PC-9 (cell line): ENCODE data around the gene ASCC3. TPM values are rescaled to one million over a fixed set of nuclear protein-coding genes. Genes with fewer than 3 reads are reported as not detected.

Experiments used
- BruUV-seq: library from RNA; stranded (reverse); fragments of 400-500 nt; replicated peaks from 2 replicates; lab custom pipeline; 2021; lab: Mats Ljungman, UMichigan
- CTCF ChIA-PET: fragments of 300-600 bp; sonication (Branson Sonifier 250); formaldehyde crosslinking; loops from one replicate; lab custom pipeline; 2022; ENCODE audit warnings: antibody characterized with exemption; lab: Charles Lee
- POLR2A ChIA-PET: fragments of 300-600 bp; sonication (Branson Sonifier 250); formaldehyde crosslinking; loops from one replicate; lab custom pipeline; 2022; ENCODE audit warnings: antibody characterized with exemption; ENCODE audit not compliant: unreplicated experiment; lab: Charles Lee
- DNase-seq, 2 experiments: peaks; one replicate each; pipeline versions ENCODE4 v3.0.0 to v3.0.0-alpha.2; 2015 to 2022; ENCODE audit warnings: mixed read lengths in 1 of 2
- H2AFZ ChIP-seq: fragments of 200-600 bp; sonication (generic); 2 replicates; pipeline ENCODE4 v1.8.1; 2017; ENCODE audit warnings: antibody characterized with exemption
- H3F3A ChIP-seq: fragments of 200-600 bp; sonication (generic); 2 replicates; pipeline ENCODE4 v1.8.1; 2017; ENCODE audit warnings: antibody characterized with exemption, mild to moderate bottlenecking, low read depth; ENCODE audit not compliant: insufficient read depth
- H3K27ac ChIP-seq: fragments of 200-600 bp; sonication (generic); 2 replicates; pipeline ENCODE4 v1.6.1; 2016; ENCODE audit warnings: mixed run types
- H3K27me3 ChIP-seq: fragments of 200-600 bp; sonication (generic); 2 replicates; pipeline ENCODE4 v1.6.1; 2016; ENCODE audit warnings: low read depth, mixed run types; ENCODE audit not compliant: insufficient read depth
- H3K36me3 ChIP-seq: fragments of 200-600 bp; sonication (generic); 2 replicates; pipeline ENCODE4 v1.6.1; 2016; ENCODE audit warnings: low read depth, mixed run types
- H3K4me1 ChIP-seq: fragments of 200-600 bp; sonication (generic); replicated peaks from 2 replicates; pipeline ENCODE4 v1.6.1; 2016; ENCODE audit warnings: mixed run types; ENCODE audit not compliant: insufficient read depth
- H3K4me2 ChIP-seq: fragments of 200-600 bp; sonication (generic); 2 replicates; pipeline ENCODE4 v1.6.1; 2017; ENCODE audit warnings: mixed run types
- H3K4me3 ChIP-seq: fragments of 200-600 bp; sonication (generic); 2 replicates; pipeline ENCODE4 v1.6.1; 2016; ENCODE audit warnings: mixed run types
- H3K79me2 ChIP-seq: fragments of 200-600 bp; sonication (generic); 2 replicates; pipeline ENCODE4 v1.6.1; 2017; ENCODE audit warnings: low read depth, mixed run types
- H3K9me2 ChIP-seq: fragments of 200-600 bp; sonication (generic); 2 replicates; pipeline ENCODE4 v1.8.1; 2017; ENCODE audit warnings: mild to moderate bottlenecking; ENCODE audit not compliant: insufficient read depth
- H3K9me3 ChIP-seq: fragments of 200-600 bp; sonication (generic); 2 replicates; pipeline ENCODE4 v1.8.1; 2016; ENCODE audit warnings: low read depth; ENCODE audit not compliant: insufficient read depth
- H4K20me1 ChIP-seq: fragments of 200-600 bp; sonication (generic); 2 replicates; pipeline ENCODE4 v1.8.1; 2017; ENCODE audit not compliant: insufficient read depth
- CTCF ChIP-seq: fragments of 200-600 bp; sonication (generic); conservative IDR thresholded peaks from 2 replicates; pipeline ENCODE4 v1.6.1; 2017; ENCODE audit warnings: mixed run types, antibody characterized with exemption, mild to moderate bottlenecking, moderate library complexity
- EZH2 ChIP-seq: fragments of 200-600 bp; sonication (generic); IDR thresholded peaks from 2 replicates; pipeline ENCODE4 v1.8.0; 2017; ENCODE audit warnings: antibody characterized with exemption, low read depth
- intact Hi-C: fragments of 100-400 bp; cut with micrococcal nuclease; formaldehyde crosslinking; loops from one replicate; pipeline ENCODE4 v1.10.0; 2022; ENCODE audit not compliant: unreplicated experiment
- total RNA-seq: library from RNA; stranded (reverse); gene quantifications from 2 replicates; pipeline ENCODE4 v1.2.3, GENCODE V29; 2021

Gene ASCC3
- total RNA-seq, 1 experiment from 2014 or later, result 29.4 TPM

- H3K36me3 ChIP-seq, result no peaks in the 10 kb centered on the region
- no peak overlapping the region for H3K4me2 ChIP-seq
- ChIA-PET POLR2A (no interaction called here), CTCF (no interaction called here)
- no peak for DNase-seq
- no peak overlapping the region for H3K27ac ChIP-seq
- no peaks in the 10 kb centered on the region for H3K9me2 ChIP-seq
- no peak overlapping the region for H2AFZ ChIP-seq
- no peak for TF ChIP-seq EZH2
- no peak for TF ChIP-seq CTCF
- no peaks in the 10 kb centered on the region for H3K79me2 ChIP-seq
- no peaks in the 10 kb centered on the region for H3K4me1 ChIP-seq
- H3K4me3 ChIP-seq, result no peak overlapping the region
- no peaks in the 10 kb centered on the region for H3K9me3 ChIP-seq
- H3K27me3 ChIP-seq, result no peaks in the 10 kb centered on the region
- H4K20me1 ChIP-seq, result no peaks in the 10 kb centered on the region
- intact Hi-C loops, result no loop called here
- BruUV-seq, result no TSS peak
- no peaks in the 10 kb centered on the region for H3F3A ChIP-seq
Measured at GRCh38 chr6:100685747-100686146, 195.4 kb downstream of the ASCC3 start.

- ChIA-PET POLR2A (no interaction called here), CTCF (no interaction called here)
- no peak overlapping the region for H3K4me3 ChIP-seq
- intact Hi-C loops, result no loop called here
- no peak overlapping the region for H3K27ac ChIP-seq
- no peaks in the 10 kb centered on the region for H3K9me3 ChIP-seq
- H4K20me1 ChIP-seq, result no peaks in the 10 kb centered on the region
- no peak for TF ChIP-seq EZH2
- no peak for TF ChIP-seq CTCF
- H2AFZ ChIP-seq, result no peak overlapping the region
- no peak for DNase-seq
- H3K27me3 ChIP-seq, result no peaks in the 10 kb centered on the region
- H3K9me2 ChIP-seq, result no peaks in the 10 kb centered on the region
- H3F3A ChIP-seq, result no peaks in the 10 kb centered on the region
- BruUV-seq, result no TSS peak
- H3K36me3 ChIP-seq, result peaks cover 7% of the 10 kb centered on the region; the same call in 1 of the 2 replicates
- no peak overlapping the region for H3K4me2 ChIP-seq
- no peaks in the 10 kb centered on the region for H3K79me2 ChIP-seq
- no peaks in the 10 kb centered on the region for H3K4me1 ChIP-seq
Measured at GRCh38 chr6:100680163-100680562, 201.0 kb downstream of the ASCC3 start.

- no peaks in the 10 kb centered on the region for H3K79me2 ChIP-seq
- POLR2A ChIA-PET, result no interaction called here
- no peaks in the 10 kb centered on the region for H4K20me1 ChIP-seq
- DNase-seq, result no peak
- H3K4me3 ChIP-seq, result no peak overlapping the region
- no peaks in the 10 kb centered on the region for H3K9me2 ChIP-seq
- H3K27ac ChIP-seq, result no peak overlapping the region
- no peaks in the 10 kb centered on the region for H3K27me3 ChIP-seq
- no peaks in the 10 kb centered on the region for H3K4me1 ChIP-seq
- BruUV-seq, result no TSS peak
- H3K4me2 ChIP-seq, result no peak overlapping the region
- TF ChIP-seq EZH2 (no peak), CTCF (peak; percentile 36; the same call in 1 of the 2 replicates)
- peaks cover 7% of the 10 kb centered on the region; the same call in 1 of the 2 replicates for H3K36me3 ChIP-seq
- CTCF ChIA-PET, result no interaction called here
- intact Hi-C loops, result loop anchor here (5.0 kb wide), 1 partner anchor 549 kb away; no protein-coding TSS in a partner anchor
- no peaks in the 10 kb centered on the region for H3F3A ChIP-seq
- H3K9me3 ChIP-seq, result no peaks in the 10 kb centered on the region
- no peak overlapping the region for H2AFZ ChIP-seq
Measured at GRCh38 chr6:100678027-100678426, 203.1 kb downstream of the ASCC3 start.
